ENCODE results near the gene C3AR1.

C3AR1 gene

GRCh38 chr12:8057839-8058238 lies 8.3 kb downstream of the C3AR1 start:
- H3K4me3 ChIP-seq (ENCODE audit: low read depth, low read length): no peak overlapping the region
- no peak for DNase-seq (ENCODE audit: low read depth)

GRCh38 chr12:8057306-8057705 lies 8.9 kb downstream of the C3AR1 start:
- no peak for TF ChIP-seq CTCF (IDR thresholded peaks at IDR 0.05; ENCODE audit: low read depth, low read length, missing control alignments)
- no peak overlapping the region for H3K4me3 ChIP-seq (ENCODE audit: low read depth, low read length)
- no peak for DNase-seq (ENCODE audit: low read depth)

More at GRCh38 chr12:8057839-8058238, 8.3 kb downstream of the C3AR1 start:
- TF ChIP-seq CTCF (IDR thresholded peaks at IDR 0.05; ENCODE audit: low read depth, low read length, missing control alignments): no peak

- TF ChIP-seq CTCF (IDR thresholded peaks at IDR 0.05; ENCODE audit: low read depth, low read length, missing control alignments): no peak
- H3K4me3 ChIP-seq (ENCODE audit: low read depth, low read length): no peak overlapping the region
- no peak for DNase-seq (ENCODE audit: low read depth)
Observed at GRCh38 chr12:8054816-8055215, 11.3 kb downstream of the C3AR1 start.

GRCh38 chr12:8052679-8053078 lies 13.5 kb downstream of the C3AR1 start:
- H3K4me3 ChIP-seq (ENCODE audit: low read depth, low read length): no peak overlapping the region
- DNase-seq (ENCODE audit: low read depth): no peak
- TF ChIP-seq CTCF (IDR thresholded peaks at IDR 0.05; ENCODE audit: low read depth, low read length, missing control alignments): no peak

GRCh38 chr12:8050600-8051250 lies 15.4 kb downstream of the C3AR1 start:
- H3K4me3 ChIP-seq (ENCODE audit: low read depth, low read length): no peak overlapping the region
- DNase-seq (ENCODE audit: low read depth): no peak
- TF ChIP-seq CTCF (IDR thresholded peaks at IDR 0.05; ENCODE audit: low read depth, low read length, missing control alignments): no peak

- no peak overlapping the region for H3K4me3 ChIP-seq (ENCODE audit: low read depth, low read length)
- DNase-seq (ENCODE audit: low read depth): no peak
- no peak for TF ChIP-seq CTCF (IDR thresholded peaks at IDR 0.05; ENCODE audit: low read depth, low read length, missing control alignments)
Observed at GRCh38 chr12:8048906-8049305, 17.3 kb downstream of the C3AR1 start.

- H3K4me3 ChIP-seq (ENCODE audit: low read depth, low read length): no peak overlapping the region
- TF ChIP-seq CTCF (IDR thresholded peaks at IDR 0.05; ENCODE audit: low read depth, low read length, missing control alignments): no peak
- DNase-seq (ENCODE audit: low read depth): no peak
Observed at GRCh38 chr12:8047842-8048241, 18.3 kb downstream of the C3AR1 start.

Data from GM12864 (cell line).